GM19328 (cell line): ENCODE measurements around the gene SLC35E4.
"Not testable (repeated sequence)": the region's sequence is repeated elsewhere in the genome, so short reads cannot be mapped to it uniquely, and the experiment has no call there.

Experiments
- ATAC-seq: cut with Tn5 transposase; IDR thresholded peaks from one replicate; pipeline ENCODE4 v1.9.1; 2021; ENCODE audit warnings: mild to moderate bottlenecking, moderate library complexity; ENCODE audit not compliant: unreplicated experiment

Gene SLC35E4

GRCh38 chr22:30648825-30649224 lies 13.2 kb downstream of the SLC35E4 start:
- ATAC-seq: no peak

GRCh38 chr22:30649430-30650007 lies 13.9 kb downstream of the SLC35E4 start:
- ATAC-seq: no peak

GRCh38 chr22:30650508-30651116 lies 15.0 kb downstream of the SLC35E4 start:
- no peak for ATAC-seq

GRCh38 chr22:30652852-30653251 lies 17.3 kb downstream of the SLC35E4 start:
- ATAC-seq: no peak

- no peak for ATAC-seq
Measured at GRCh38 chr22:30654361-30654760, 18.8 kb downstream of the SLC35E4 start.

GRCh38 chr22:30655532-30655931 lies 20.0 kb downstream of the SLC35E4 start:
- ATAC-seq: no peak

GRCh38 chr22:30662040-30662439 lies 26.5 kb downstream of the SLC35E4 start:
- ATAC-seq: no peak

- no peak for ATAC-seq
Measured at GRCh38 chr22:30664798-30665197, 29.2 kb downstream of the SLC35E4 start.

GRCh38 chr22:30665266-30665665 lies 29.7 kb downstream of the SLC35E4 start:
- ATAC-seq: no peak

- ATAC-seq: no peak
Measured at GRCh38 chr22:30665786-30666185, 30.2 kb downstream of the SLC35E4 start.

- no peak for ATAC-seq
Measured at GRCh38 chr22:30667107-30667493, 31.5 kb downstream of the SLC35E4 start.

GRCh38 chr22:30667494-30668385 lies 32.2 kb downstream of the SLC35E4 start, which contains the start of gene DUSP18:
DUSP18 (minus strand) TSS chr22:30667875; CDS start chr22:30664003, 3,872 bp downstream.
- ATAC-seq: peak; percentile 91

- ATAC-seq: no peak
Measured at GRCh38 chr22:30668386-30668710, 32.8 kb downstream of the SLC35E4 start.

- ATAC-seq: no peak
Measured at GRCh38 chr22:30671071-30671470, 35.5 kb downstream of the SLC35E4 start.

- ATAC-seq: no peak
Measured at GRCh38 chr22:30673136-30673535, 37.6 kb downstream of the SLC35E4 start.

- ATAC-seq: no peak
Measured at GRCh38 chr22:30674482-30674881, 38.9 kb downstream of the SLC35E4 start.

GRCh38 chr22:30675436-30675835 lies 39.9 kb downstream of the SLC35E4 start:
- ATAC-seq: no peak

GRCh38 chr22:30676565-30676964 lies 41.0 kb downstream of the SLC35E4 start:
- ATAC-seq: not testable (repeated sequence)

GRCh38 chr22:30679895-30680690 lies 44.5 kb downstream of the SLC35E4 start:
- not testable (repeated sequence) for ATAC-seq

GRCh38 chr22:30680991-30681770 lies 45.6 kb downstream of the SLC35E4 start:
- no peak for ATAC-seq
